LNCAP (cell line): ENCODE results near the gene SMG7.

Experiments used
- TF ChIP-seq, protein P1 (sequence below): fragments of 450-650 bp; IDR thresholded peaks from 2 replicates; pipeline ENCODE4 v1.5.1; 2017; ENCODE audit warnings: mild to moderate bottlenecking

SMG7 gene

GRCh38 chr1:183483224-183483623 is 10.9 kb downstream of the SMG7 start:
- TF ChIP-seq, protein P1, sequence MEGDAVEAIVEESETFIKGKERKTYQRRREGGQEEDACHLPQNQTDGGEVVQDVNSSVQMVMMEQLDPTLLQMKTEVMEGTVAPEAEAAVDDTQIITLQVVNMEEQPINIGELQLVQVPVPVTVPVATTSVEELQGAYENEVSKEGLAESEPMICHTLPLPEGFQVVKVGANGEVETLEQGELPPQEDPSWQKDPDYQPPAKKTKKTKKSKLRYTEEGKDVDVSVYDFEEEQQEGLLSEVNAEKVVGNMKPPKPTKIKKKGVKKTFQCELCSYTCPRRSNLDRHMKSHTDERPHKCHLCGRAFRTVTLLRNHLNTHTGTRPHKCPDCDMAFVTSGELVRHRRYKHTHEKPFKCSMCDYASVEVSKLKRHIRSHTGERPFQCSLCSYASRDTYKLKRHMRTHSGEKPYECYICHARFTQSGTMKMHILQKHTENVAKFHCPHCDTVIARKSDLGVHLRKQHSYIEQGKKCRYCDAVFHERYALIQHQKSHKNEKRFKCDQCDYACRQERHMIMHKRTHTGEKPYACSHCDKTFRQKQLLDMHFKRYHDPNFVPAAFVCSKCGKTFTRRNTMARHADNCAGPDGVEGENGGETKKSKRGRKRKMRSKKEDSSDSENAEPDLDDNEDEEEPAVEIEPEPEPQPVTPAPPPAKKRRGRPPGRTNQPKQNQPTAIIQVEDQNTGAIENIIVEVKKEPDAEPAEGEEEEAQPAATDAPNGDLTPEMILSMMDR = no peak

DNA sequence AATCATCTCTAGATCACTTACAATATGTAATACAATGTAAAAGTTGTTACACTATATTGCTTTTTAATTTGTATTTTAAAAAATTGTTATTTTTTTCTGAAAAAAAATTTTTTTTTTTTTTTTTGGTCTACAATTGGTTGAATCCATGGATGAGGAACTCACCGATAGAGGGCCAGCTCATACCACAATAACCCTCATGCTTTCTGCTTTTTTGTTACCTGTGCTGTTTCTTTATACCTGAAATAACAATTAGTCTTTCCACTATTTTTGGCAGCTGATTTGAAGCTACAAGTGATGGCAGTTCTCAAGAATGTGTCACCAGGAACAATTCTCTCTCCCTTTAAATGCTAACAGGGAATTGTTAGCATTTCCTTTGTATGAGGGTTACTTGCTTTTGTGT is 12.0 kb downstream of the SMG7 start:
- TF ChIP-seq, protein P1 = peak; percentile 19; the same call in 1 of the 2 replicates

- TF ChIP-seq, protein P1 = no peak
Observed at GRCh38 chr1:183484851-183485250, 12.6 kb downstream of the SMG7 start.

GRCh38 chr1:183487674-183488442 is 15.6 kb downstream of the SMG7 start:
- TF ChIP-seq, protein P1 = no peak

GRCh38 chr1:183490932-183491331 is 18.6 kb downstream of the SMG7 start:
- TF ChIP-seq, protein P1 = no peak

DNA sequence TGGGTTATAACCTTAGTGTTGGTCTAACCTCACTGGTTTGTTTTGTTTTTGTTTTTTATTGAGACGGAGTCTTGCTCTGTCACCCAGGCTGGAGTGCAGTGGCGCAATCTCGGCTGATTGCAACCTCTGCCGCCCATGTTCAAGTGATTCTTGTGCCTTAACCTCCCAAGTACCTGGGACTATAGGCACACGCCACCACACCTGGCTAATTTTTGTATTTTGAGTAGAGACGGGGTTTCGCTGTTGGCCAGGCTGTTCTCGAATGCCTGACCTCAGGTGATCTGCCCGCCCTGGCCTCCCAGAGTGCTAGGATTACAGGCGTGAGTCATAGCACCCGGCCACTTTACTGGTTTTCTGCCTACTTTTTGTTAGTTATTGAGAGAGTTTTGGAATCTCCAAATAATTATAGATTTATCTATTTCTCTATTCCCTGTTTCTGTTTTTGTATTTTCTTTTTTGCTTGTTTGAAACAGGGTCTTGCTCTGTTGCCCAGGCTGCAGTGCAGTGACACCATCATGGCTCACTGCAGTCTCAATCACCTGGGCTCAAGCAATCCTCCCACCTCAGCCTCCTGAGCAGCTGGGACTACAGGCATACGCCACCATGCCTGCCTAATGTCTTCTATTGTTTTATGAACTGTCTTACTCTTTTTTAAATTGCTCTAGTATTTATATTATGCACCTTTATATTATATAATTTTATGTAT is 21.4 kb downstream of the SMG7 start:
- TF ChIP-seq, protein P1 = no peak

DNA sequence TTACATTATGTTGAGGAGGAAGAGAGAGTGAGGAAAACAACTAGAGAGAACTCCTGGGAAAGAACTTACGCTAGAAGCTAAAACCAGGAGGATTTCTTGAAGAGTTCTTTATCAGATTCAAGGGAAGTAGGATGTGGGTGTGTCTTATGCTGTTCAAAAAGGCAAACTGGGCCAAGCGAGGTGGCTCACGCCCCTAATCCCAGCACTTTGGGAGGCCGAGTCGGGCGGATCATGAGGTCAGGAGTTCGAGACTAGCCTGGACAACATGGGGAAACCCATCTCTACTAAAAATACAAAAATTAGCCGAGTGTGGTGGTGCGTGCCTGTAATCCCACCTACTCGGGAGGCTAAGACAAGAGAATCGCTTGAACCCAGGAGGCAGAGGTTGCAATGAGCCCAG is 23.1 kb downstream of the SMG7 start:
- TF ChIP-seq, protein P1 = no peak
